ENCODE measurements around the gene EIF1. TPM values are rescaled to one million over a fixed set of nuclear protein-coding genes. Genes with fewer than 3 reads are reported as not detected.

EIF1 gene
- total and polyA plus RNA-seq, 2 of the 8 experiments (the other 6 are each of a cell fraction or from before 2014, with no cell fraction given): 175 to 539 TPM

- H2AK5ac ChIP-seq (ENCODE audit: low read depth, low read length): no peak overlapping the region
- peaks cover 17% of the 10 kb centered on the region; the same call in 1 of the 2 replicates for H3K23me2 ChIP-seq (ENCODE audit: low read depth, low read length)
- no peaks in the 10 kb centered on the region for H3K9me3 ChIP-seq (ENCODE audit: insufficient read depth in 2 of 2, low read depth in 1 of 2, low read length in 1 of 2)
- H3K4me3 ChIP-seq (ENCODE audit: extremely low read depth in 1 of 4, insufficient read depth in 2 of 4, low read depth in 3 of 4, low read length in 4 of 4): no peak overlapping the region
- DNase-seq (ENCODE audit: low read depth in 1 of 2, low spot score in 2 of 2) (no peak), FAIRE-seq (no peak)
- peak overlapping the region; percentile 93; the same call in 1 of the 2 replicates for H3K18ac ChIP-seq (ENCODE audit: extremely low read depth, low read length)
- peaks cover 0 to 8% of the 10 kb centered on the region in 2 experiments for H4K20me1 ChIP-seq (replicated peaks in 1 of 2; ENCODE audit: control insufficient read depth in 1 of 2, insufficient read depth in 2 of 2, low read length in 2 of 2)
- H4K8ac ChIP-seq (ENCODE audit: extremely low read depth, insufficient read depth, low read length): no peak overlapping the region; the same call in 1 of the 2 replicates
- H3K14ac ChIP-seq (ENCODE audit: insufficient read length): no peak overlapping the region
- H2BK12ac ChIP-seq (ENCODE audit: low read depth, low read length): peak overlapping the region; percentile 87; the same call in 1 of the 2 replicates
- H3K23ac ChIP-seq (ENCODE audit: insufficient read length): no peak overlapping the region
- no peak overlapping the region; the same call in 1 of the 2 replicates for H2AFZ ChIP-seq (ENCODE audit: low read length)
- CTCF ChIA-PET (ENCODE audit: partially characterized antibody): interaction anchor here (0.6 to 20.4 kb wide), 35 partner anchors 11 to 1033 kb away, joined by 3 to 492 read pairs (median 9); partner anchors contain the start of genes KRT14, KRT15, KRT17 and KRT36
- no peaks in the 10 kb centered on the region for H3K79me2 ChIP-seq (ENCODE audit: control insufficient read depth in 1 of 2, insufficient read depth in 2 of 2, low read length in 2 of 2)
- H3K27me3 ChIP-seq (replicated peaks in 1 of 4; ENCODE audit: control insufficient read depth in 3 of 4, extremely low read depth in 1 of 4, insufficient read depth in 3 of 4, low read length in 3 of 4): no peaks in the 10 kb centered on the region; a peak in 2 of 7 replicates
- no peak overlapping the region for H3K27ac ChIP-seq (ENCODE audit: low read depth, low read length)
- peak overlapping the region; percentile 10 for H2BK120ac ChIP-seq (replicated peaks; ENCODE audit: low read depth, low read length)
- no peak overlapping the region for H3K9ac ChIP-seq (replicated peaks in 1 of 4; ENCODE audit: extremely low read depth in 1 of 4, low read depth in 3 of 4, low read length in 3 of 4)
- 92% methylated on average over 15 of the region's 15 CpGs; no CpG with 5 or more reads in 1 of the 2 experiments for WGBS, 2 experiments (ENCODE audit: extremely low coverage in 1 of 2, insufficient coverage in 1 of 2, insufficient read length in 1 of 2, insufficient replicate concordance in 2 of 2, low coverage in 1 of 2, low lambda C conversion rate in 2 of 2, missing lambda C conversion rate in 1 of 2)
- POLR2A ChIA-PET (ENCODE audit: partially characterized antibody): interaction anchor here (0.9 to 4.1 kb wide), 4 partner anchors 15 to 119 kb away, joined by 3 to 23 read pairs (median 10); partner anchors contain the start of genes EIF1 and KRT19
- H4K5ac ChIP-seq (ENCODE audit: insufficient read length, low read depth, low read length): peak overlapping the region; percentile 38
- no peak overlapping the region for H3K56ac ChIP-seq (replicated peaks; ENCODE audit: insufficient read length, low read depth, low read length)
- no peaks in the 10 kb centered on the region for H3K79me1 ChIP-seq (ENCODE audit: low read depth, low read length)
- no peak overlapping the region for H2BK5ac ChIP-seq (ENCODE audit: low read depth, low read length)
- peaks cover 0 to 6% (median 2%) of the 10 kb centered on the region in 4 experiments; a peak in 4 of 7 replicates for H3K4me1 ChIP-seq (replicated peaks in 1 of 4; ENCODE audit: control insufficient read depth in 3 of 4, insufficient read depth in 4 of 4, low read length in 3 of 4)
- peak overlapping the region; percentile 44 for H3K4ac ChIP-seq (replicated peaks; ENCODE audit: insufficient read length, low read depth, low read length)
- H3K4me2 ChIP-seq (ENCODE audit: insufficient read depth in 1 of 2, low read depth in 2 of 2, low read length in 2 of 2): no peak overlapping the region
- H3K36me3 ChIP-seq (ENCODE audit: control insufficient read depth in 2 of 4, insufficient read depth in 4 of 4, low read length in 3 of 4): no peaks in the 10 kb centered on the region
- H2BK20ac ChIP-seq (ENCODE audit: low read length): peak overlapping the region; percentile 98
- H4K91ac ChIP-seq (replicated peaks; ENCODE audit: insufficient read length, low read length): peak overlapping the region; percentile 29
- H2BK15ac ChIP-seq (ENCODE audit: low read length): peak overlapping the region; percentile 92; the same call in 1 of the 2 replicates
- no peak for TF ChIP-seq SIN3A (conservative IDR thresholded peaks at IDR 0.05 in 1 of 2, IDR thresholded peaks at IDR 0.05 in 1 of 2; ENCODE audit: low read depth in 1 of 2, low read length in 2 of 2)
- TF ChIP-seq ATF3 (IDR thresholded peaks at IDR 0.05; ENCODE audit: insufficient read depth, low read depth, low read length): no peak
- TF ChIP-seq EGR1 (IDR thresholded peaks at IDR 0.05; ENCODE audit: borderline replicate concordance, low read depth, low read length): no peak
These were observed 41.5 kb upstream of the EIF1 start for GRCh38 chr17:41647038-41647813.
